Stomach (tissue), 4 donors: ENCODE results near the gene BRD3OS.

Experiments used
- CTCF ChIP-seq, 7 experiments: fragments of 450-650 bp in 4 of 7; fragments of 200-600 bp in 3 of 7; sonication (generic) in 3 of 7; IDR thresholded peaks; one replicate each; pipeline ENCODE4 v1.5.1; 2016 to 2019; ENCODE audit warnings: antibody characterized with exemption in 7 of 7, control low read depth in 2 of 7, mild to moderate bottlenecking in 1 of 7
- EP300 ChIP-seq: sonication (generic); formaldehyde crosslinking; IDR thresholded peaks from one replicate; pipeline ENCODE4 v1.6.1; 2017; ENCODE audit warnings: antibody characterized with exemption
- POLR2A ChIP-seq, 4 donors: fragments of 450-650 bp; IDR thresholded peaks; one replicate each; pipeline ENCODE4 v1.6.1; 2016; ENCODE audit warnings: antibody characterized with exemption in 4 of 4, control low read depth in 2 of 4, mild to moderate bottlenecking in 1 of 4, moderate library complexity in 1 of 4
- POLR2AphosphoS5 ChIP-seq, 3 donors: sonication (generic); formaldehyde crosslinking; IDR thresholded peaks; one replicate each; pipeline ENCODE4 v1.6.1; 2016; ENCODE audit warnings: antibody characterized with exemption in 3 of 3

GRCh38 chr9:134048582-134048968 lies 23.3 kb downstream of the BRD3OS start:
- TF ChIP-seq EP300 (no peak), POLR2AphosphoS5 (IDR thresholded peaks at IDR 0.05) (no peak), CTCF (IDR thresholded peaks at IDR 0.05) (no peak), POLR2A (IDR thresholded peaks at IDR 0.05) (no peak)
